Bronchial epithelial cell (primary cell): ENCODE results near the gene ATN1. TPM values are rescaled to one million over a fixed set of nuclear protein-coding genes. Genes with fewer than 3 reads are reported as not detected.

ENCODE experiments used
- DNase-seq: peaks from one replicate; pipeline ENCODE4 v3.0.0-alpha.2; 2010; ENCODE audit warnings: low read depth
- FAIRE-seq: peaks from 2 replicates; lab custom pipeline; 2011; peaks lifted over from hg19 to GRCh38; lab: Jason Lieb, UNC
- H3K27me3 ChIP-seq: 2 replicates; pipeline ENCODE4 v1.5.1; 2011; ENCODE audit warnings: low read length; ENCODE audit not compliant: control insufficient read depth, insufficient read depth
- H3K36me3 ChIP-seq: 2 replicates; pipeline ENCODE4 v1.5.1; 2011; ENCODE audit warnings: low read length; ENCODE audit not compliant: control insufficient read depth, insufficient read depth
- H3K4me3 ChIP-seq: 2 replicates; pipeline ENCODE4 v1.5.1; 2011; ENCODE audit warnings: mild to moderate bottlenecking, low read depth, low read length, control low read depth
- total RNA-seq: library from RNA; depleted of rRNA; stranded (reverse); fragments of >200 nt; gene quantifications from 2 replicates; pipeline ENCODE4 v1.2.1, GENCODE V29; 2014
- TF ChIP-seq, protein P1 (sequence below): IDR thresholded peaks from 2 replicates; pipeline ENCODE4 v1.5.1; 2011; ENCODE audit warnings: mild to moderate bottlenecking, moderate library complexity, low read length, control low read depth, inconsistent platforms; ENCODE audit not compliant: insufficient read depth, severe bottlenecking

The ATN1 gene
- total RNA-seq, 1 donor from 2014 or later = 7.1 TPM

DNA sequence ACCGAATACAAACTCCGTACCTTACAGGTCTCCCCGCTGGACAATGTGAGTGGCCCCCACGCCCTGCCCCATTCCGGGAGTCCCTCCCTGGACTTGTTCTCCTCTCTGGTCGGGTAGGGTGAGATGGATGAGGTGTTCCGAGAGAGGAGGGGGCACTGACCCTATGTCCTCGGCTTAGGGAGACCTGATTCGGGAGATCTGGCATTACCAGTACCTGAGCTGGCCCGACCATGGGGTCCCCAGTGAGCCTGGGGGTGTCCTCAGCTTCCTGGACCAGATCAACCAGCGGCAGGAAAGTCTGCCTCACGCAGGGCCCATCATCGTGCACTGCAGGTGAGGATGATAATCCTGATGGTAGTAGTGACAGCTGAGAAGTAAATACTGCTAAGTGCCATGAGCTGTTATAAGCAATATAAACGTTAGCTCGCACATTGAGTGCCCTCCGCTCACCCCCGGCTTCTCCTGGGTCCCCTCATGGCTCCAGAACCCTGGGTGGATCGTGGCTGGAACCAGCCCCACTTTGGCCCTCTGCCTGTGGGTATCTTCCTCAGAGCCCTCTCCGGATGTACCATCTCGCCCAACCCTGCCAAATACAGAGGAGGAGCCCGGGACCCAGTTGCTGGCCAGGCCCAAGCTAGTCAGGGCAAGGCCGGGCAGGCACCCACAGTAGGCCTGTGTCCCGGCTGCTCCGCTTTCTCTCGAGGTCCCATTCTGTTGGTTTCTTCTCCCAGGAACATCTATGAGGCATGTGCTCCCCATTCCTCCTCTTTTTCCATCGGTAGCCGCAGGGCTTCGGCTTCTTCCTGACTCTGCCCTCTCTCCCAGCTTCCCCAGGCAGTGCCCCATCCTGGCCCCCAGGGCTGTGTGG, 30.2 kb downstream of the ATN1 start:
- FAIRE-seq (no peak), DNase-seq (no peak)
- H3K27me3 ChIP-seq = no peaks in the 10 kb centered on the region
- peaks cover 8% of the 10 kb centered on the region for H3K36me3 ChIP-seq
- TF ChIP-seq, protein P1, sequence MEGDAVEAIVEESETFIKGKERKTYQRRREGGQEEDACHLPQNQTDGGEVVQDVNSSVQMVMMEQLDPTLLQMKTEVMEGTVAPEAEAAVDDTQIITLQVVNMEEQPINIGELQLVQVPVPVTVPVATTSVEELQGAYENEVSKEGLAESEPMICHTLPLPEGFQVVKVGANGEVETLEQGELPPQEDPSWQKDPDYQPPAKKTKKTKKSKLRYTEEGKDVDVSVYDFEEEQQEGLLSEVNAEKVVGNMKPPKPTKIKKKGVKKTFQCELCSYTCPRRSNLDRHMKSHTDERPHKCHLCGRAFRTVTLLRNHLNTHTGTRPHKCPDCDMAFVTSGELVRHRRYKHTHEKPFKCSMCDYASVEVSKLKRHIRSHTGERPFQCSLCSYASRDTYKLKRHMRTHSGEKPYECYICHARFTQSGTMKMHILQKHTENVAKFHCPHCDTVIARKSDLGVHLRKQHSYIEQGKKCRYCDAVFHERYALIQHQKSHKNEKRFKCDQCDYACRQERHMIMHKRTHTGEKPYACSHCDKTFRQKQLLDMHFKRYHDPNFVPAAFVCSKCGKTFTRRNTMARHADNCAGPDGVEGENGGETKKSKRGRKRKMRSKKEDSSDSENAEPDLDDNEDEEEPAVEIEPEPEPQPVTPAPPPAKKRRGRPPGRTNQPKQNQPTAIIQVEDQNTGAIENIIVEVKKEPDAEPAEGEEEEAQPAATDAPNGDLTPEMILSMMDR = no peak
- no peak overlapping the region for H3K4me3 ChIP-seq

DNA sequence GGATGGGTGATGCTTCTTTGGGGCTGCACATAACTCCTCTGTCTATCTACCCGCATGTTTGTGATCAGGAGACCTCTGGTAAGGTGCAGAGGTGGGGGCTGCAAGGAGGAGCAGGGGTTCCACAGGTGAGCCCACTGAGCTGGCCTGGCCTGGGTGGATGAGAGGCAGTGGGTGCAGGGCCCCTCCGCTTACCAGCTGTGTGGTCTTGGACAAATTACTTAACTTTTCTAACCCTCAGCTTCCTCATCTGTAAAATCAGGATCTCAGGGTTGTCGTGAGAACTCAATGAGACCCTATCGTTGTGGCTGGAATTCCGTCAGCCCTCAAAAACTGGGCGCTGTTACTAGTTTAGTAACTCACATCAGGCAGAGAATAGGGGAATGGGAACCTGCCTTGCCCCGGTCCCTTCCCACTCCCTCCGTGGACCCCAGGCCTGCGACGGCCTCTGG, 30.9 kb downstream of the ATN1 start:
- Histone ChIP-seq H3K4me3 (no peak overlapping the region), H3K27me3 (no peaks in the 10 kb centered on the region), H3K36me3 (peaks cover 8% of the 10 kb centered on the region)
- TF ChIP-seq, protein P1 = no peak
- DNase-seq (no peak), FAIRE-seq (no peak)

DNA sequence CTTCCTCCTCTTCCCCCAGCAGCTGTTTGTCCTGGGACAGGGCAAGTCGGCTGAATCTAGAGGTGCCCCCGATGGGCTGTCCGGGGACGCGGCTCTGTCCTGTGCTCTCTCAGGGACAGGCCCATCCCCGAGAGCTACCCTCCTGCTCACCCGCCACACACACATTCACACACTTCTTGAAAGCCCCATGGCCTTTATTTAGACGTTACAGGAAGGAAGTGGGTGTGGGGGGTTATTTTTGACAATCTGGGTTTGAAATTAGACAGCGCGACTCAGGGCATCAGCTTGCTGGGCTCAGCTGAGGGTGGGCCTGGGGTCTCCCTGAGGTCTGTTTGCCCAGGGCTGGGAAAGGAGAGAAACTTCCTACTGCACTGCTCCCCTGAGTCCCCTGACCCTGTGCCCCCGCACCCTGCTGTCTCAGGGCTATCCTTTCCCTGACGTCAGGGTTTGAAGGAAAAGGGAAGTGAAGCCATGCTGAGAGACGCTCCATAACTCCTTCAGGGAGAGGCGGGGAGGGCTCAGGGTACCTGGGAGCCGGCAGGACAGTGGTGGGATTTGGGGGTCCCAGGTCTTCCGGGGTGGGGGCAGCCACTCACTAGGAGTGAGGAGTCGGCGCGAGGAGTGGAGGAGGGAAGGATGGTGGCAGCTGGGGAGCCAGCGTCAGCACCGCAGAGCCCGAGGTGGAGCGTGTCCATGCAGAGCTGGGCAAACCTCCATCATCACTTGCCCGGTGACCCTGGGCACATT, 31.5 kb downstream of the ATN1 start:
- FAIRE-seq (no peak), DNase-seq (no peak)
- no peaks in the 10 kb centered on the region for H3K27me3 ChIP-seq
- no peak overlapping the region for H3K4me3 ChIP-seq
- peaks cover 10% of the 10 kb centered on the region for H3K36me3 ChIP-seq
- TF ChIP-seq, protein P1 = no peak

DNA sequence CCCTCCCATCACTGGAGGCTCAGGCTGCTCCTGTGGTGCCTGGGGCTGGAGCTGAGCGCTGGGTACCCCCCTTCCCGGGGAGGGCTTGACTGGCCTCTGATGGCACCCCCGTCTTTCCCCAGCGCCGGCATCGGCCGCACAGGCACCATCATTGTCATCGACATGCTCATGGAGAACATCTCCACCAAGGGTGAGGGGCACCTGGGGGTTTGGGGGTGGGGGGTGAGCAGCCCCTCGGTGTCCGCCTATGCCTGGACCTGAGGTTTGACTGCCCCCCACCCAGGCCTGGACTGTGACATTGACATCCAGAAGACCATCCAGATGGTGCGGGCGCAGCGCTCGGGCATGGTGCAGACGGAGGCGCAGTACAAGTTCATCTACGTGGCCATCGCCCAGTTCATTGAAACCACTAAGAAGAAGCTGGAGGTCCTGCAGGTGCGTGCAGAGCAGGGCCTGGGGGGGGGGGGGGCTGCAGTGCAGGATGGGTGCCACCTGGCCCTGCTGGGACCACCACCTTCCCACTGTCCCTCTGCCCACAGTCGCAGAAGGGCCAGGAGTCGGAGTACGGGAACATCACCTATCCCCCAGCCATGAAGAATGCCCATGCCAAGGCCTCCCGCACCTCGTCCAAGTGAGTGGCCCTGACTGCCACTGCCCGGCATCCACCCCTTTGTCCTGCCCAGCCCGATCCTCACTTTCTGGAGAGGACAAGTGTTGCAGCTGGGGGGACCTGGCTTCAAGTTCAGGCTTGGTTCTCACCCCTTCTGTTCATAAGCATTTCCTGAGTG, 32.2 kb downstream of the ATN1 start:
- no peak for FAIRE-seq
- Histone ChIP-seq H3K4me3 (no peak overlapping the region), H3K36me3 (peaks cover 14% of the 10 kb centered on the region), H3K27me3 (no peaks in the 10 kb centered on the region)
- TF ChIP-seq, protein P1 = no peak
- DNase-seq = no peak

DNA sequence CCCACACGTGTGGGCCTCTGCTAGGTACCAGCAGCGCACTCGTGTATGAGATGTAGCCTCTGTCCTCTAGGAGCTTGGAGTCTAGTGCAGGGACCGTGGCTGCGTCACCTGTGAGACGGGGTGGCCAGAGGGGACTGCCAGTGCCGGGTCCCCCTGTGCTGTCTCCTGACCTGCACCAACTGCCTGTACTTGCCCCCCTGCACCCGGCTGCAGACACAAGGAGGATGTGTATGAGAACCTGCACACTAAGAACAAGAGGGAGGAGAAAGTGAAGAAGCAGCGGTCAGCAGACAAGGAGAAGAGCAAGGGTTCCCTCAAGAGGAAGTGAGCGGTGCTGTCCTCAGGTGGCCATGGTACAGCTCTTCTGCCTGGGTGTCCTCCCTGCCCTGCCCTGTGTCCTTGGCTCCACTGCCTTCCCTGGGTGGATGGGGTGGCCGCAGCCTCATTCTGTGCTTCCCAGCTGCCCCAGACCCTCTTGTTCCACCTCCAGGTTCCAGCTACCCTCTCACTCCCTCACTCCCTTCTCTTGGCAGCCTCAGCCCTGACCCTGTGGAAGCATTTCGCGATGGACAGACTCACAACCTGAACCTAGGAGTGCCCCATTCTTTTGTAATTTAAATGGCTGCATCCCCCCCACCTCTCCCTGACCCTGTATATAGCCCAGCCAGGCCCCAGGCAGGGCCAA, 33.0 kb downstream of the ATN1 start:
- no peak overlapping the region for H3K4me3 ChIP-seq
- H3K27me3 ChIP-seq = no peaks in the 10 kb centered on the region
- TF ChIP-seq, protein P1 = no peak
- FAIRE-seq (no peak), DNase-seq (no peak)
- H3K36me3 ChIP-seq = peaks cover 19% of the 10 kb centered on the region
